ENCODE data around the gene ANK2. TPM values are rescaled to one million over a fixed set of nuclear protein-coding genes. Genes with fewer than 3 reads are reported as not detected.

Gene ANK2
- total RNA-seq, 1 experiment from 2014 or later = 5.6 TPM

DNA sequence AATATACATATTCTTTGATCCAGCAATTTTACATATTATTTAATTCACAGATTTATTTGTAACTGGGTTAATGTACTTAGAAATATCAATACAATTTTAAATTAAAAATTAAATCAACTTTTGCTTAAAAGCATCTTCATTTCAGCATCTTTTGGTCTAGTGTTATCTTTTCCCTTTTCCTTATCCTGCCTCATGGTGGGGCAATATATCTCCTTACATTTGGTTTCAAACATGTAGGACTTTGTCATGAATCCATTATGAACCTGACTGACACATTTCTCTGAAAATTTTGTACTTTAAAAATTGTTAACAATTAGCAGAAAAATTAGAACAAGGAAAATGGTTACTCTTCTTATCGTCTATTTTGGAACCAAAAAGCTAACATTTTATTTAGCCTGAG lies 42.8 kb upstream of the ANK2 start:
- Histone ChIP-seq H3K27ac (ENCODE audit: low read depth, low read length) (no peak overlapping the region), H3K9me2 (ENCODE audit: insufficient read depth) (no peaks in the 10 kb centered on the region), H3K4me1 (ENCODE audit: control insufficient read depth in 1 of 2, insufficient read depth in 2 of 2, low read length in 2 of 2) (no peaks in the 10 kb centered on the region), H2AFZ (ENCODE audit: low read depth, low read length, poor library complexity, severe bottlenecking) (no peak overlapping the region), H3K4me2 (ENCODE audit: low read length) (no peak overlapping the region), H3K27me3 (ENCODE audit: insufficient read depth, low read length) (no peaks in the 10 kb centered on the region), H3K9me3 (ENCODE audit: control insufficient read depth in 1 of 2, insufficient read depth in 1 of 2, low read depth in 1 of 2, low read length in 2 of 2) (no peaks in the 10 kb centered on the region), H3K36me3 (ENCODE audit: control insufficient read depth in 1 of 2, insufficient read depth in 2 of 2, low read length in 2 of 2) (no peaks in the 10 kb centered on the region), H3K9ac (ENCODE audit: low read length) (no peak overlapping the region), H3K4me3 (replicated peaks in 1 of 2; ENCODE audit: low read depth in 1 of 2, low read length in 2 of 2) (no peak overlapping the region), H4K20me1 (ENCODE audit: insufficient read depth) (no peaks in the 10 kb centered on the region), H3K79me2 (ENCODE audit: insufficient read depth, low read length) (no peaks in the 10 kb centered on the region)
- BruUV-seq (replicated peaks) = no TSS peak
- intact Hi-C loops (cut with micrococcal nuclease) = no loop called here
- ChIA-PET CTCF (no interaction called here), POLR2A (no interaction called here), RAD21 (ENCODE audit: low non-redundant PET in 1 of 2, low total read pairs in 2 of 2, uncharacterized antibody in 2 of 2, unreplicated experiment in 2 of 2) (no interaction called here)
- DNase-seq (ENCODE audit: low read depth, low spot score) (no peak), ATAC-seq (no peak)
- TF ChIP-seq FOSL1 (IDR thresholded peaks at IDR 0.05; ENCODE audit: low read depth) (no peak), ELF1 (IDR thresholded peaks at IDR 0.05; ENCODE audit: borderline replicate concordance, low read depth) (no peak), EZH2 (IDR thresholded peaks at IDR 0.05) (no peak), ZNF274 (IDR thresholded peaks at IDR 0.05; ENCODE audit: low read depth, low read length) (no peak)
- TF ChIP-seq, protein P1, sequence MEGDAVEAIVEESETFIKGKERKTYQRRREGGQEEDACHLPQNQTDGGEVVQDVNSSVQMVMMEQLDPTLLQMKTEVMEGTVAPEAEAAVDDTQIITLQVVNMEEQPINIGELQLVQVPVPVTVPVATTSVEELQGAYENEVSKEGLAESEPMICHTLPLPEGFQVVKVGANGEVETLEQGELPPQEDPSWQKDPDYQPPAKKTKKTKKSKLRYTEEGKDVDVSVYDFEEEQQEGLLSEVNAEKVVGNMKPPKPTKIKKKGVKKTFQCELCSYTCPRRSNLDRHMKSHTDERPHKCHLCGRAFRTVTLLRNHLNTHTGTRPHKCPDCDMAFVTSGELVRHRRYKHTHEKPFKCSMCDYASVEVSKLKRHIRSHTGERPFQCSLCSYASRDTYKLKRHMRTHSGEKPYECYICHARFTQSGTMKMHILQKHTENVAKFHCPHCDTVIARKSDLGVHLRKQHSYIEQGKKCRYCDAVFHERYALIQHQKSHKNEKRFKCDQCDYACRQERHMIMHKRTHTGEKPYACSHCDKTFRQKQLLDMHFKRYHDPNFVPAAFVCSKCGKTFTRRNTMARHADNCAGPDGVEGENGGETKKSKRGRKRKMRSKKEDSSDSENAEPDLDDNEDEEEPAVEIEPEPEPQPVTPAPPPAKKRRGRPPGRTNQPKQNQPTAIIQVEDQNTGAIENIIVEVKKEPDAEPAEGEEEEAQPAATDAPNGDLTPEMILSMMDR (IDR thresholded peaks at IDR 0.05 in 2 of 3, conservative IDR thresholded peaks at IDR 0.05 in 1 of 3; ENCODE audit: borderline replicate concordance in 1 of 3, insufficient read depth in 1 of 3, low read depth in 2 of 3, low read length in 2 of 3) = no peak

GRCh38 chr4:113007151-113007550 lies 42.3 kb upstream of the ANK2 start:
- no peaks in the 10 kb centered on the region for H3K27me3 ChIP-seq (ENCODE audit: insufficient read depth, low read length)
- ChIA-PET CTCF (no interaction called here), POLR2A (no interaction called here), RAD21 (ENCODE audit: low non-redundant PET in 1 of 2, low total read pairs in 2 of 2, uncharacterized antibody in 2 of 2, unreplicated experiment in 2 of 2) (no interaction called here)
- intact Hi-C loops (cut with micrococcal nuclease) = no loop called here
- H3K27ac ChIP-seq (ENCODE audit: low read depth, low read length) = no peak overlapping the region
- no peak overlapping the region for H3K4me3 ChIP-seq (replicated peaks in 1 of 2; ENCODE audit: low read depth in 1 of 2, low read length in 2 of 2)
- H3K9ac ChIP-seq (ENCODE audit: low read length) = no peak overlapping the region
- H2AFZ ChIP-seq (ENCODE audit: low read depth, low read length, poor library complexity, severe bottlenecking) = no peak overlapping the region
- no peaks in the 10 kb centered on the region for H3K9me2 ChIP-seq (ENCODE audit: insufficient read depth)
- H3K36me3 ChIP-seq (ENCODE audit: control insufficient read depth in 1 of 2, insufficient read depth in 2 of 2, low read length in 2 of 2) = no peaks in the 10 kb centered on the region
- no peak for ATAC-seq
- no peaks in the 10 kb centered on the region for H4K20me1 ChIP-seq (ENCODE audit: insufficient read depth)
- DNase-seq (ENCODE audit: low read depth, low spot score) = no peak
- H3K4me1 ChIP-seq (ENCODE audit: control insufficient read depth in 1 of 2, insufficient read depth in 2 of 2, low read length in 2 of 2) = no peaks in the 10 kb centered on the region
- no peaks in the 10 kb centered on the region for H3K9me3 ChIP-seq (ENCODE audit: control insufficient read depth in 1 of 2, insufficient read depth in 1 of 2, low read depth in 1 of 2, low read length in 2 of 2)
- no peak overlapping the region for H3K4me2 ChIP-seq (ENCODE audit: low read length)
- BruUV-seq (replicated peaks) = no TSS peak
- H3K79me2 ChIP-seq (ENCODE audit: insufficient read depth, low read length) = no peaks in the 10 kb centered on the region
- TF ChIP-seq TCF7L2 (IDR thresholded peaks at IDR 0.05; ENCODE audit: borderline replicate concordance, extremely low read depth, insufficient read depth, insufficient read length) (no peak), EZH2phosphoT487 (IDR thresholded peaks at IDR 0.05; ENCODE audit: borderline replicate concordance) (no peak), ZNF274 (IDR thresholded peaks at IDR 0.05; ENCODE audit: low read depth, low read length) (no peak), ZBTB33 (IDR thresholded peaks at IDR 0.05; ENCODE audit: extremely low read depth, insufficient replicate concordance, low read length) (no peak), SP1 (IDR thresholded peaks at IDR 0.05; ENCODE audit: low read depth) (no peak), YY1 (IDR thresholded peaks at IDR 0.05; ENCODE audit: extremely low read depth, insufficient replicate concordance, low read depth, low read length) (no peak), EGR1 (IDR thresholded peaks at IDR 0.05; ENCODE audit: low read depth) (no peak), SRF (IDR thresholded peaks at IDR 0.05; ENCODE audit: low read depth) (no peak), POLR2AphosphoS5 (IDR thresholded peaks at IDR 0.05; ENCODE audit: low read depth, low read length) (no peak), ATF3 (IDR thresholded peaks at IDR 0.05) (no peak)
- TF ChIP-seq, protein P1 (IDR thresholded peaks at IDR 0.05 in 2 of 3, conservative IDR thresholded peaks at IDR 0.05 in 1 of 3; ENCODE audit: borderline replicate concordance in 1 of 3, insufficient read depth in 1 of 3, low read depth in 2 of 3, low read length in 2 of 3) = no peak
